Measurements from ENCODE around the gene ZNF213.

ZNF213 gene

GRCh38 chr16:3101841-3102470 is 32.9 kb upstream of the ZNF213 start:
- no peak for DNase-seq

GRCh38 chr16:3106205-3106928 is 28.5 kb upstream of the ZNF213 start:
- DNase-seq, result peak; percentile 93

- peak; percentile 77 for DNase-seq
These were observed 22.6 kb upstream of the ZNF213 start, which contains the start of gene ZNF205 for GRCh38 chr16:3112058-3112880. Gene ZNF205 (plus strand): TSS chr16:3112586. CDS start chr16:3113431, 845 bp downstream.

- no peak for DNase-seq
These were observed 21.8 kb upstream of the ZNF213 start for GRCh38 chr16:3112881-3113574.

GRCh38 chr16:3113765-3114479 is 20.9 kb upstream of the ZNF213 start:
- DNase-seq, result no peak

- no peak for DNase-seq
These were observed 19.8 kb upstream of the ZNF213 start for GRCh38 chr16:3115003-3115402.

- DNase-seq, result no peak
These were observed 19.3 kb upstream of the ZNF213 start for GRCh38 chr16:3115561-3115960.

- no peak for DNase-seq
These were observed 16.5 kb upstream of the ZNF213 start for GRCh38 chr16:3118204-3118790.

GRCh38 chr16:3118846-3119245 is 16.0 kb upstream of the ZNF213 start:
- no peak for DNase-seq

GRCh38 chr16:3119286-3119685 is 15.5 kb upstream of the ZNF213 start:
- no peak for DNase-seq

GRCh38 chr16:3119701-3120408 is 15.0 kb upstream of the ZNF213 start:
- no peak for DNase-seq

GRCh38 chr16:3120435-3120834 is 14.4 kb upstream of the ZNF213 start:
- no peak for DNase-seq

GRCh38 chr16:3121851-3122467 is 12.9 kb upstream of the ZNF213 start:
- DNase-seq, result no peak

- DNase-seq, result no peak
These were observed 11.8 kb upstream of the ZNF213 start for GRCh38 chr16:3122926-3123570.

GRCh38 chr16:3123986-3124886 is 10.6 kb upstream of the ZNF213 start:
- DNase-seq, result peak; percentile 93

- no peak for DNase-seq
These were observed 7.1 kb upstream of the ZNF213 start for GRCh38 chr16:3127745-3128144.

- peak; percentile 81 for DNase-seq
These were observed 5.4 kb upstream of the ZNF213 start for GRCh38 chr16:3129137-3130131.

Data from fibroblast of skin of right biceps (primary cell).